ENCODE data around the gene BICD2. TPM values are rescaled to one million over a fixed set of nuclear protein-coding genes. Genes with fewer than 3 reads are reported as not detected.

Gene BICD2
- polyA plus RNA-seq, 1 donor from 2014 or later, result 22.4 TPM

DNA sequence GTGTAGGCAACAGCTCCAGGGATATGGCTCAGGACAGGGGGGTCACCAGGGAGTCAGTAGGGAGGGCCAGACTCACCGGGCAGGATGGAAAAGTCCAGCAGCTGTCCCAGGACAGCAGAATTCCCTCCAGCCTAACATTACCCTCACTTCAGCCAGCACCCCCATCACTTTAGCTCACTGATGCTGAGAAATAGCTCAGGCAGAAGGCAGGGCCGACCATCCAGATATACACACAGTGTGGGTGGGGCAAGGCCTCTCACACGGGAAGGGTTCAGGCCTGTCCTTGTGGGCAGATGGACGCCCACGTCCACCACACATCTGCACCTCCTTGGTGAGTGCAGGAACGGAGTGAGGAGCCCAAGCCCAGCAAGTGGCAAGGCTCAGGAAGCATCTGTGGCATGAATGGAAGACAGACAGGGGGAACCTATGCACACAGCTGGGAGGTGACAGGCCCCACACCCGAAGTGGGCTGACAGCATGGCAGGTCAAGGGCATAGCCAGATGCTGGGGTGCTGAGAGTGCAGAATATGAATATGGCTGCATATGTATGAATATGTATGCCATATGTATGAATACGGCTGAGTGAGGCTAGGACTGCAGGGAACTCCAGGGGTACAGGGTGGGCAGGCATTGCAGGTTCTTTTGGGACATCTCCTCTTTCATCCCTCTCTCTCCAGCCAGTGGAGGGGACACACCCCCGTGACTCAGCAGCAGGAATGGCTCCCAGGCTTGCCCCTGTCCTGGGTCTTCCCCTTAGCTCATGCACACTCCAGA lies 17.0 kb downstream of the BICD2 start:
- Histone ChIP-seq H3K27ac (ENCODE audit: low read length) (no peak overlapping the region), H3K9me2 (ENCODE audit: insufficient read depth, low read length) (no peaks in the 10 kb centered on the region), H3K27me3 (ENCODE audit: insufficient read depth, low read depth, low read length) (no peaks in the 10 kb centered on the region), H3F3A (ENCODE audit: insufficient read depth, low read length, poor library complexity, severe bottlenecking) (no peaks in the 10 kb centered on the region), H3K9ac (ENCODE audit: low read length) (no peak overlapping the region), H3K36me3 (ENCODE audit: insufficient read depth, low read length) (no peaks in the 10 kb centered on the region), H3K79me2 (replicated peaks; ENCODE audit: insufficient read depth, low read length) (peaks cover 30% of the 10 kb centered on the region), H3K9me3 (ENCODE audit: low read length) (no peaks in the 10 kb centered on the region), H4K20me1 (ENCODE audit: insufficient read depth) (no peaks in the 10 kb centered on the region), H2AFZ (ENCODE audit: low read depth, low read length) (no peak overlapping the region), H3K4me2 (ENCODE audit: low read length) (no peak overlapping the region), H3K4me3 (ENCODE audit: low read length) (no peak overlapping the region)
- no peak for TF ChIP-seq EZH2 (IDR thresholded peaks at IDR 0.05; ENCODE audit: borderline replicate concordance, insufficient read depth, low read length, poor library complexity, severe bottlenecking)
- TF ChIP-seq, protein P1, sequence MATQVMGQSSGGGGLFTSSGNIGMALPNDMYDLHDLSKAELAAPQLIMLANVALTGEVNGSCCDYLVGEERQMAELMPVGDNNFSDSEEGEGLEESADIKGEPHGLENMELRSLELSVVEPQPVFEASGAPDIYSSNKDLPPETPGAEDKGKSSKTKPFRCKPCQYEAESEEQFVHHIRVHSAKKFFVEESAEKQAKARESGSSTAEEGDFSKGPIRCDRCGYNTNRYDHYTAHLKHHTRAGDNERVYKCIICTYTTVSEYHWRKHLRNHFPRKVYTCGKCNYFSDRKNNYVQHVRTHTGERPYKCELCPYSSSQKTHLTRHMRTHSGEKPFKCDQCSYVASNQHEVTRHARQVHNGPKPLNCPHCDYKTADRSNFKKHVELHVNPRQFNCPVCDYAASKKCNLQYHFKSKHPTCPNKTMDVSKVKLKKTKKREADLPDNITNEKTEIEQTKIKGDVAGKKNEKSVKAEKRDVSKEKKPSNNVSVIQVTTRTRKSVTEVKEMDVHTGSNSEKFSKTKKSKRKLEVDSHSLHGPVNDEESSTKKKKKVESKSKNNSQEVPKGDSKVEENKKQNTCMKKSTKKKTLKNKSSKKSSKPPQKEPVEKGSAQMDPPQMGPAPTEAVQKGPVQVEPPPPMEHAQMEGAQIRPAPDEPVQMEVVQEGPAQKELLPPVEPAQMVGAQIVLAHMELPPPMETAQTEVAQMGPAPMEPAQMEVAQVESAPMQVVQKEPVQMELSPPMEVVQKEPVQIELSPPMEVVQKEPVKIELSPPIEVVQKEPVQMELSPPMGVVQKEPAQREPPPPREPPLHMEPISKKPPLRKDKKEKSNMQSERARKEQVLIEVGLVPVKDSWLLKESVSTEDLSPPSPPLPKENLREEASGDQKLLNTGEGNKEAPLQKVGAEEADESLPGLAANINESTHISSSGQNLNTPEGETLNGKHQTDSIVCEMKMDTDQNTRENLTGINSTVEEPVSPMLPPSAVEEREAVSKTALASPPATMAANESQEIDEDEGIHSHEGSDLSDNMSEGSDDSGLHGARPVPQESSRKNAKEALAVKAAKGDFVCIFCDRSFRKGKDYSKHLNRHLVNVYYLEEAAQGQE (IDR thresholded peaks at IDR 0.05; ENCODE audit: borderline replicate concordance), result no peak
- TF ChIP-seq EP300 (conservative IDR thresholded peaks at IDR 0.05; ENCODE audit: poor library complexity, severe bottlenecking), result no peak
- TF ChIP-seq TAF1 (IDR thresholded peaks at IDR 0.05; ENCODE audit: low read depth), result no peak
- no peak for TF ChIP-seq MXI1 (conservative IDR thresholded peaks at IDR 0.05; ENCODE audit: poor library complexity, severe bottlenecking)
- no peak for TF ChIP-seq POLR2AphosphoS5 (IDR thresholded peaks at IDR 0.05)
- TF ChIP-seq, protein P2, sequence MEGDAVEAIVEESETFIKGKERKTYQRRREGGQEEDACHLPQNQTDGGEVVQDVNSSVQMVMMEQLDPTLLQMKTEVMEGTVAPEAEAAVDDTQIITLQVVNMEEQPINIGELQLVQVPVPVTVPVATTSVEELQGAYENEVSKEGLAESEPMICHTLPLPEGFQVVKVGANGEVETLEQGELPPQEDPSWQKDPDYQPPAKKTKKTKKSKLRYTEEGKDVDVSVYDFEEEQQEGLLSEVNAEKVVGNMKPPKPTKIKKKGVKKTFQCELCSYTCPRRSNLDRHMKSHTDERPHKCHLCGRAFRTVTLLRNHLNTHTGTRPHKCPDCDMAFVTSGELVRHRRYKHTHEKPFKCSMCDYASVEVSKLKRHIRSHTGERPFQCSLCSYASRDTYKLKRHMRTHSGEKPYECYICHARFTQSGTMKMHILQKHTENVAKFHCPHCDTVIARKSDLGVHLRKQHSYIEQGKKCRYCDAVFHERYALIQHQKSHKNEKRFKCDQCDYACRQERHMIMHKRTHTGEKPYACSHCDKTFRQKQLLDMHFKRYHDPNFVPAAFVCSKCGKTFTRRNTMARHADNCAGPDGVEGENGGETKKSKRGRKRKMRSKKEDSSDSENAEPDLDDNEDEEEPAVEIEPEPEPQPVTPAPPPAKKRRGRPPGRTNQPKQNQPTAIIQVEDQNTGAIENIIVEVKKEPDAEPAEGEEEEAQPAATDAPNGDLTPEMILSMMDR (IDR thresholded peaks at IDR 0.05; ENCODE audit: poor library complexity, severe bottlenecking), result no peak
- TF ChIP-seq RAD21 (conservative IDR thresholded peaks at IDR 0.05), result no peak
- no peak for TF ChIP-seq SMC3 (conservative IDR thresholded peaks at IDR 0.05; ENCODE audit: poor library complexity)

DNA sequence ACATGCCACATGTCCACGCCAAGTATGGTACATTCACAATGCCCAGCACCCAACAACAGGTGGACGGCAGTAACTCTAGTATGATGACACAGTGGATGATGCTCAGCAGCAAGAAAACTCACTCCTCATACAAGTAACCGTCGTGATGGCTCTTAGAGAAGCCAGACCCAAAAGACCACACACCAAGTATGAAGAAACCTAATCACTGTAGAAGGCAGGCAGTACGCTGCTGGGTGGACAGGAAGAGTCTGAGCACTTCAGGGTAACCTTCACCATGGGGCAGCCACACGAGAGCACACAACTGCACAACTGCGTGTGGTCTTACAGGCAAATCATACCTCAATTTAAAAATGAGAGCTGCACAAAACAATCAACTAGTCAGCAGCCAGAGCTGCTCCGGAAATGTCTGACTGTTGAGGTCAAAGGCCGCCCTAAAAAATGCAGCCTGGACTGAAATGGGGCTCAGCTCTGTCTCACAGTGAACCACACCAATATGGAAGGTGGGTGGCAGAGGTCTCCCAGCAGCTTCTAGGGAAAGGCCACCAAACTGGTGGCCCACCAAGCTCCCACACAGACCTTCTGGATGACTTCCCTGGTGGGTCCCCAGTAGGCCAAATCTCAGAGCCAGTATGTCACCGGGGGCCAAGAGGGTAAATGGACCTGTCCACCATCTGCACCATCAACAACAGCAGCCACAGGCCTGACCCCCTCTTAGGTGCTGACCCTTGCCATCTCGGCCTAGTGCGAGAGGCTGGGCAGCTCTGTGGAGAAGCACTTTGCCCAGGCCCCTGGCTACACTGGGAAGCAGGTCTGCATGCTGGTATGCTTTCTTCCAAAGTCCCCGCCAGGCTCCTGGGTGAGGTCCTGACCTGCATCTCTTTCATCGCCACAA lies 17.8 kb downstream of the BICD2 start:
- no peak overlapping the region for H2AFZ ChIP-seq (ENCODE audit: low read depth, low read length)
- TF ChIP-seq EP300 (conservative IDR thresholded peaks at IDR 0.05; ENCODE audit: poor library complexity, severe bottlenecking) (no peak), SMC3 (conservative IDR thresholded peaks at IDR 0.05; ENCODE audit: poor library complexity) (no peak), TAF1 (IDR thresholded peaks at IDR 0.05; ENCODE audit: low read depth) (no peak), POLR2AphosphoS5 (IDR thresholded peaks at IDR 0.05) (no peak), RAD21 (conservative IDR thresholded peaks at IDR 0.05) (no peak), EZH2 (IDR thresholded peaks at IDR 0.05; ENCODE audit: borderline replicate concordance, insufficient read depth, low read length, poor library complexity, severe bottlenecking) (no peak), MXI1 (conservative IDR thresholded peaks at IDR 0.05; ENCODE audit: poor library complexity, severe bottlenecking) (no peak)
- TF ChIP-seq, protein P1 (IDR thresholded peaks at IDR 0.05; ENCODE audit: borderline replicate concordance), result no peak
- TF ChIP-seq, protein P2 (IDR thresholded peaks at IDR 0.05; ENCODE audit: poor library complexity, severe bottlenecking), result no peak
- no peaks in the 10 kb centered on the region for H3K27me3 ChIP-seq (ENCODE audit: insufficient read depth, low read depth, low read length)
- H3K36me3 ChIP-seq (ENCODE audit: insufficient read depth, low read length), result no peaks in the 10 kb centered on the region
- H3K9me3 ChIP-seq (ENCODE audit: low read length), result no peaks in the 10 kb centered on the region
- no peak overlapping the region for H3K4me2 ChIP-seq (ENCODE audit: low read length)
- no peak overlapping the region for H3K4me3 ChIP-seq (ENCODE audit: low read length)
- H3K79me2 ChIP-seq (replicated peaks; ENCODE audit: insufficient read depth, low read length), result peaks cover 29% of the 10 kb centered on the region
- no peak overlapping the region for H3K27ac ChIP-seq (ENCODE audit: low read length)
- H3K9ac ChIP-seq (ENCODE audit: low read length), result no peak overlapping the region
- no peaks in the 10 kb centered on the region for H3F3A ChIP-seq (ENCODE audit: insufficient read depth, low read length, poor library complexity, severe bottlenecking)
- H3K9me2 ChIP-seq (ENCODE audit: insufficient read depth, low read length), result no peaks in the 10 kb centered on the region
- no peaks in the 10 kb centered on the region for H4K20me1 ChIP-seq (ENCODE audit: insufficient read depth)

Measured in neural cell (in vitro differentiated cells).